Endothelial cell of umbilical vein (primary cell): Measurements from ENCODE around the gene DIPK1A. TPM values are rescaled to one million over a fixed set of nuclear protein-coding genes. Genes with fewer than 3 reads are reported as not detected.

Source experiments
- BruUV-seq: library from RNA; stranded (reverse); fragments of 400-500 nt; replicated peaks from 2 replicates; lab custom pipeline; 2021; lab: Mats Ljungman, UMichigan
- CTCF ChIA-PET: fragments of 300-600, 350-600 bp; sonication (Branson Sonifier 250); formaldehyde crosslinking; loops from one replicate; lab custom pipeline; 2021; ENCODE audit warnings: antibody characterized with exemption, inconsistent platforms; lab: Charles Lee
- POLR2A ChIA-PET: fragments of 300-600, 350-600 bp; sonication (Branson Sonifier 250); formaldehyde crosslinking; loops from one replicate; lab custom pipeline; 2021; ENCODE audit warnings: antibody characterized with exemption, inconsistent platforms; lab: Charles Lee
- DNase-seq: peaks from one replicate; pipeline ENCODE4 v3.0.0-alpha.2; 2011; ENCODE audit warnings: low read depth, low spot score
- FAIRE-seq: peaks from 2 replicates; lab custom pipeline; 2011; peaks lifted over from hg19 to GRCh38; lab: Jason Lieb, UNC
- H2AFZ ChIP-seq: 2 replicates; pipeline ENCODE4 v1.6.0; 2012; ENCODE audit warnings: low read depth, low read length, control low read depth, inconsistent platforms
- H3K27ac ChIP-seq: 2 replicates; pipeline ENCODE4 v1.5.1; 2011; ENCODE audit warnings: low read depth, mild to moderate bottlenecking, control low read depth, low read length, moderate library complexity; ENCODE audit not compliant: insufficient read depth
- H3K27me3 ChIP-seq, 2 experiments: 2 replicates each; pipeline versions ENCODE4 v1.6.0 to v1.6.1; 2011; ENCODE audit warnings: low read length in 2 of 2, mixed read lengths in 1 of 2; ENCODE audit not compliant: control insufficient read depth in 2 of 2, insufficient read depth in 2 of 2
- H3K36me3 ChIP-seq, 2 experiments: 2 replicates in 1 of 2; 3 replicates in 1 of 2; pipeline ENCODE4 v1.5.1; 2011; ENCODE audit warnings: low read length in 2 of 2, mild to moderate bottlenecking in 1 of 2, moderate library complexity in 1 of 2; ENCODE audit not compliant: control insufficient read depth in 2 of 2, insufficient read depth in 2 of 2; ENCODE audit errors: extremely low read depth in 1 of 2
- H3K4me1 ChIP-seq: 3 replicates; pipeline ENCODE4 v1.5.1; 2011; ENCODE audit warnings: mild to moderate bottlenecking, low read length; ENCODE audit not compliant: control insufficient read depth, insufficient read depth; ENCODE audit errors: extremely low read depth
- H3K4me2 ChIP-seq: 2 replicates; pipeline ENCODE4 v1.6.1; 2011; ENCODE audit warnings: low read length, control low read depth, mixed read lengths; ENCODE audit not compliant: insufficient read depth
- H3K4me3 ChIP-seq, 3 experiments: fragments of 200-600 bp in 1 of 3; sonication (generic), shearing (Covaris generic) in 1 of 3; replicated peaks in 1 of 3; 2 replicates each; pipeline ENCODE4 v1.5.1; 2011 to 2016; ENCODE audit warnings: control low read depth in 3 of 3, low read length in 3 of 3, mild to moderate bottlenecking in 2 of 3, inconsistent platforms in 1 of 3, low read depth in 1 of 3, moderate library complexity in 1 of 3; ENCODE audit not compliant: insufficient read depth in 1 of 3
- H3K79me2 ChIP-seq: 2 replicates; pipeline ENCODE4 v1.6.0; 2012; ENCODE audit warnings: low read length, inconsistent platforms; ENCODE audit not compliant: control insufficient read depth, insufficient read depth
- H3K9ac ChIP-seq: replicated peaks from 2 replicates; pipeline ENCODE3; 2011; ENCODE audit warnings: low read length, control low read depth; ENCODE audit not compliant: insufficient read depth; ENCODE audit errors: extremely low read depth
- H3K9me1 ChIP-seq: replicated peaks from 3 replicates; pipeline ENCODE4 v1.6.0; 2011; ENCODE audit warnings: mild to moderate bottlenecking, low read length; ENCODE audit not compliant: control insufficient read depth, insufficient read depth; ENCODE audit errors: extremely low read depth
- H3K9me3 ChIP-seq: replicated peaks from 2 replicates; pipeline ENCODE4 v1.5.1; 2012; ENCODE audit warnings: low read length, inconsistent platforms; ENCODE audit not compliant: control insufficient read depth, insufficient read depth
- H4K20me1 ChIP-seq: replicated peaks from 2 replicates; pipeline ENCODE3; 2011; ENCODE audit warnings: mild to moderate bottlenecking, low read length; ENCODE audit not compliant: control insufficient read depth, insufficient read depth; ENCODE audit errors: extremely low read depth
- CTCF ChIP-seq, 2 donors: IDR thresholded peaks; 1 replicate in 1 of 2; 2 replicates in 1 of 2; pipeline ENCODE4 v1.5.1; 2011; ENCODE audit warnings: low read length in 2 of 2, mild to moderate bottlenecking in 2 of 2, moderate library complexity in 2 of 2, control low read depth in 1 of 2, inconsistent platforms in 1 of 2, low read depth in 1 of 2; ENCODE audit not compliant: insufficient read depth in 1 of 2; ENCODE audit errors: extremely low read depth in 1 of 2
- EZH2 ChIP-seq: IDR thresholded peaks from 2 replicates; pipeline ENCODE4 v1.6.1; 2012; ENCODE audit warnings: borderline replicate concordance, low read depth, mild to moderate bottlenecking, moderate library complexity, low read length, inconsistent platforms; ENCODE audit not compliant: severe bottlenecking
- FOS ChIP-seq: IDR thresholded peaks from 2 replicates; pipeline ENCODE4 v1.6.1; 2011; ENCODE audit warnings: mild to moderate bottlenecking, low read length, moderate library complexity, borderline replicate concordance; ENCODE audit not compliant: insufficient read depth
- GATA2 ChIP-seq: IDR thresholded peaks from 2 replicates; pipeline ENCODE4 v1.7.0; 2011; ENCODE audit warnings: low read depth, mild to moderate bottlenecking, moderate library complexity, mixed read lengths, low read length; ENCODE audit not compliant: insufficient read length, insufficient read depth
- JUN ChIP-seq: IDR thresholded peaks from 2 replicates; pipeline ENCODE4 v1.6.1; 2011; ENCODE audit warnings: borderline replicate concordance, low read depth; ENCODE audit not compliant: insufficient read length, insufficient read depth
- MAX ChIP-seq: IDR thresholded peaks from 2 replicates; pipeline ENCODE4 v1.6.1; 2011; ENCODE audit not compliant: insufficient read depth, insufficient read length
- MYC ChIP-seq: IDR thresholded peaks from one replicate; pipeline ENCODE4 v1.6.1; 2011; ENCODE audit warnings: mild to moderate bottlenecking, low read depth, low read length
- POLR2A ChIP-seq: IDR thresholded peaks from 2 replicates; pipeline ENCODE4 v1.6.1; 2012; ENCODE audit warnings: low read depth, mild to moderate bottlenecking, control low read depth, low read length
- POLR2AphosphoS5 ChIP-seq: IDR thresholded peaks from 2 replicates; pipeline ENCODE4 v1.6.1; 2012; ENCODE audit warnings: low read depth, mild to moderate bottlenecking, control low read depth, low read length, moderate library complexity; ENCODE audit not compliant: insufficient read depth
- dilution Hi-C: fragments of 300-500 bp; cut with MboI; formaldehyde crosslinking; loops from one replicate; pipeline ENCODE4 v1.15.0; 2019; ENCODE audit warnings: low sequenced_read_pairs; ENCODE audit not compliant: extremely low pct_ligation_motif_present
- intact Hi-C: fragments of 100-400 bp; cut with micrococcal nuclease; formaldehyde crosslinking; loops from one replicate; pipeline ENCODE4 v1.10.0; 2022
- polyA plus RNA-seq, 4 experiments: library from polyadenylated mRNA; depleted of rRNA in 3 of 4; stranded (reverse) in 3 of 4; unstranded in 1 of 4; fragments of >200 nt; gene quantifications; 2 replicates each; pipeline versions ENCODE4 v1.2.1 to v1.2.3, GENCODE V29; 2011 to 2012; ENCODE audit warnings: missing spikeins in 1 of 4
- total RNA-seq: library from RNA; stranded (reverse); gene quantifications from 2 replicates; pipeline ENCODE4 v1.2.3, GENCODE V29; 2021

The DIPK1A gene
- total and polyA plus RNA-seq, 2 donors (not counting 3 experiments of a cell fraction or from before 2014, with no cell fraction given) = 0.25 to 0.93 TPM

GRCh38 chr1:92883297-92883696 lies 78.0 kb downstream of the DIPK1A start:
- intact Hi-C loops = no loop called here
- no peak for FAIRE-seq

More at GRCh38 chr1:92883297-92883696, 78.0 kb downstream of the DIPK1A start:
- Histone ChIP-seq H4K20me1 (no peaks in the 10 kb centered on the region), H3K9me1 (no peaks in the 10 kb centered on the region), H3K9me3 (no peaks in the 10 kb centered on the region), H3K36me3 (no peaks in the 10 kb centered on the region), H3K27ac (no peak overlapping the region), H3K4me2 (no peak overlapping the region), H2AFZ (no peak overlapping the region), H3K9ac (no peak overlapping the region), H3K4me1 (no peaks in the 10 kb centered on the region), H3K27me3 (no peaks in the 10 kb centered on the region), H3K4me3 (no peak overlapping the region), H3K79me2 (no peaks in the 10 kb centered on the region)
- no peak for DNase-seq
- CTCF ChIA-PET = interaction anchor here (0.6 to 1.1 kb wide), 2 partner anchors 31 to 110 kb away, joined by 3 to 4 read pairs; no protein-coding TSS in a partner anchor
- POLR2A ChIA-PET = no interaction called here
- dilution Hi-C loops = no loop called here
- TF ChIP-seq CTCF (IDR thresholded peaks at IDR 0.05; ENCODE audit: extremely low read depth in 1 of 2, insufficient read depth in 1 of 2, low read depth in 1 of 2, low read length in 2 of 2) (no peak), MAX (no peak), POLR2A (no peak), MYC (no peak), POLR2AphosphoS5 (no peak), EZH2 (no peak), FOS (no peak), GATA2 (no peak), JUN (no peak)
- no TSS peak for BruUV-seq
